GM12878 (cell line): Measurements from ENCODE around the gene PDGFD. TPM values are rescaled to one million over a fixed set of nuclear protein-coding genes. Genes with fewer than 3 reads are reported as not detected.

Experiments used
- BCL11A ChIP-seq: IDR thresholded peaks from 2 replicates; pipeline ENCODE4 v1.6.1; 2011; ENCODE audit warnings: low read depth, low read length
- EP300 ChIP-seq, 2 experiments: fragments of 150-350 bp in 1 of 2; IDR thresholded peaks; 2 replicates each; pipeline ENCODE4 v1.6.1; 2011 to 2012; ENCODE audit warnings: low read depth in 2 of 2, low read length in 2 of 2, borderline replicate concordance in 1 of 2, improper control_type of control experiment in 1 of 2, inconsistent platforms in 1 of 2; ENCODE audit not compliant: control insufficient read depth in 1 of 2
- FOXK2 ChIP-seq: fragments of 450-650 bp; IDR thresholded peaks from 2 replicates; pipeline ENCODE4 v1.6.1; 2017; ENCODE audit warnings: mild to moderate bottlenecking, moderate library complexity
- GABPA ChIP-seq: IDR thresholded peaks from 2 replicates; pipeline ENCODE4 v1.6.1; 2014; ENCODE audit warnings: antibody characterized with exemption, low read depth, mild to moderate bottlenecking, inconsistent platforms
- KLF5 ChIP-seq: fragments of 450-650 bp; IDR thresholded peaks from 2 replicates; pipeline ENCODE4 v1.6.1; 2014; ENCODE audit warnings: mild to moderate bottlenecking; ENCODE audit not compliant: partially characterized antibody
- MYB ChIP-seq: fragments of 150-350 bp; IDR thresholded peaks from 2 replicates; pipeline ENCODE4 v1.6.1; 2014; ENCODE audit warnings: mild to moderate bottlenecking, low read depth, low read length, borderline replicate concordance
- NFXL1 ChIP-seq: fragments of 450-650 bp; IDR thresholded peaks from 2 replicates; pipeline ENCODE4 v1.6.1; 2017; ENCODE audit warnings: antibody characterized with exemption, mild to moderate bottlenecking, borderline replicate concordance
- NR2C1 ChIP-seq: fragments of 450-650 bp; IDR thresholded peaks from 2 replicates; pipeline ENCODE4 v1.6.1; 2017; ENCODE audit warnings: antibody characterized with exemption, mild to moderate bottlenecking, moderate library complexity
- NR2F1 ChIP-seq: fragments of 450-650 bp; conservative IDR thresholded peaks from 2 replicates; pipeline ENCODE4 v1.6.1; 2017; ENCODE audit warnings: mild to moderate bottlenecking
- PAX5 ChIP-seq: IDR thresholded peaks from 2 replicates; pipeline ENCODE4 v1.6.1; 2011; ENCODE audit warnings: low read depth, low read length, borderline replicate concordance
- SREBF2 ChIP-seq: IDR thresholded peaks from 2 replicates; pipeline ENCODE4 v1.6.1; 2012; ENCODE audit warnings: mild to moderate bottlenecking, low read length
- SUZ12 ChIP-seq: fragments of 200-600 bp; sonication (generic); IDR thresholded peaks from one replicate; pipeline ENCODE4 v1.6.1; 2018; ENCODE audit warnings: antibody characterized with exemption, mild to moderate bottlenecking; ENCODE audit not compliant: unreplicated experiment
- TARDBP ChIP-seq: IDR thresholded peaks from 2 replicates; pipeline ENCODE4 v1.6.1; 2016; ENCODE audit warnings: borderline replicate concordance
- TCF3 ChIP-seq: IDR thresholded peaks from 2 replicates; pipeline ENCODE4 v1.6.1; 2012; ENCODE audit warnings: low read depth, mild to moderate bottlenecking, low read length, borderline replicate concordance; ENCODE audit not compliant: insufficient read depth
- ZNF207 ChIP-seq: fragments of 450-650 bp; IDR thresholded peaks from 2 replicates; pipeline ENCODE4 v1.6.1; 2014; ENCODE audit warnings: antibody characterized with exemption, mild to moderate bottlenecking, borderline replicate concordance
- ZNF384 ChIP-seq: IDR thresholded peaks from 2 replicates; pipeline ENCODE4 v1.6.1; 2012; ENCODE audit warnings: low read depth, mild to moderate bottlenecking, low read length, improper control_type of control experiment, borderline replicate concordance
- ZZZ3 ChIP-seq: IDR thresholded peaks from 2 replicates; pipeline ENCODE4 v1.6.1; 2011; ENCODE audit warnings: low read depth; ENCODE audit not compliant: control insufficient read depth, insufficient read length
- polyA plus RNA-seq, 11 experiments: library from polyadenylated mRNA; depleted of rRNA in 4 of 11; unstranded in 6 of 11; stranded (reverse) in 5 of 11; fragments of >200 nt; fragmentation: Nextera tagmentation in 4 of 11; fragmentation: Illumina TruSeq in 1 of 11; extraction: Ambion mirVana in 4 of 11; extraction: Trizol in 1 of 11; gene quantifications; 1 replicate in 1 of 11; 2 replicates in 10 of 11; pipeline versions ENCODE4 v1.2.1 to v1.2.3, GENCODE V29; 2011 to 2016; ENCODE audit warnings: inconsistent platforms in 2 of 11, missing spikeins in 2 of 11, low read depth in 1 of 11
- total RNA-seq, 4 experiments: library from RNA; depleted of rRNA in 3 of 4; stranded (reverse); fragments of >200 nt in 3 of 4; fragmentation: Illumina TruSeq in 1 of 4; extraction: Trizol in 1 of 4; gene quantifications; 2 replicates each; pipeline versions ENCODE4 v1.2.1 to v1.2.3, GENCODE V29; 2013 to 2021
- TF ChIP-seq, protein P1 (sequence below): fragments of 450-650 bp; conservative IDR thresholded peaks from 2 replicates; pipeline ENCODE4 v1.6.1; 2017; ENCODE audit warnings: mild to moderate bottlenecking, moderate library complexity
- TF ChIP-seq, protein P2 (sequence below): fragments of 450-650 bp; IDR thresholded peaks from 2 replicates; pipeline ENCODE4 v1.6.1; 2017; ENCODE audit warnings: borderline replicate concordance
- TF ChIP-seq, protein P3 (sequence below): fragments of 450-650 bp; formaldehyde crosslinking; IDR thresholded peaks from 2 replicates; pipeline ENCODE4 v1.4.0; 2020; ENCODE audit warnings: mild to moderate bottlenecking, moderate library complexity
- TF ChIP-seq, protein P4 (sequence below): IDR thresholded peaks from 2 replicates; pipeline ENCODE4 v1.6.1; 2012; ENCODE audit warnings: low read depth, low read length, improper control_type of control experiment

The PDGFD gene
- total and polyA plus RNA-seq, 10 of the 15 experiments (the other 5 are each of a cell fraction or from before 2014, with no cell fraction given) = 0.05 to 0.13 TPM; not detected in 8

DNA sequence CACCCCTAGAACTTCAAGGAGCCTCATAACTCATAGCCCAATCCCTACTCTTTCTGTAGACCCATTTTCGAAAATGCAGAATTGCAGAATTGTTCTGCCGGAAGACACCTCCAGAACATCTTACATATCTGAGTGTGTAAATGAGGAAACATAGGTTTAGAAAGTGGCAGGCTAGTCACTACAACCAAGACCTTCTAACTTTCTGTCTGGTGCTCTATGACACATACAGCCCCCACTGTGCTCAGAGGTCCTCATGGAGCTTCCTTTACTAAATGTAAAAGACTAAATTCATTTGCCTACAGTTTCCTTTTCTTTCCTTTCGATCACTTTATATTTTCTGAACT is 259.7 kb downstream of the PDGFD start (continued):
- TF ChIP-seq ZNF384 (no peak), NR2F1 (0 out of 2 replicates have a peak, but pooled peaks have one; percentile 2), NR2C1 (no peak), BCL11A (no peak), GABPA (no peak), TCF3 (no peak), KLF5 (no peak), NFXL1 (no peak), FOXK2 (no peak), EP300 (IDR thresholded peaks at IDR 0.05; ENCODE audit: borderline replicate concordance in 1 of 2, control insufficient read depth in 1 of 2, low read depth in 2 of 2, low read length in 2 of 2) (0 out of 4 replicates have a peak, but pooled peaks of 1 of the 2 experiments have one; percentile 8), ZNF207 (no peak), PAX5 (peak; percentile 2; the same call in 1 of the 2 replicates), SREBF2 (no peak), MYB (no peak), ZZZ3 (no peak), TARDBP (no peak), SUZ12 (no peak)
- TF ChIP-seq, protein P1, sequence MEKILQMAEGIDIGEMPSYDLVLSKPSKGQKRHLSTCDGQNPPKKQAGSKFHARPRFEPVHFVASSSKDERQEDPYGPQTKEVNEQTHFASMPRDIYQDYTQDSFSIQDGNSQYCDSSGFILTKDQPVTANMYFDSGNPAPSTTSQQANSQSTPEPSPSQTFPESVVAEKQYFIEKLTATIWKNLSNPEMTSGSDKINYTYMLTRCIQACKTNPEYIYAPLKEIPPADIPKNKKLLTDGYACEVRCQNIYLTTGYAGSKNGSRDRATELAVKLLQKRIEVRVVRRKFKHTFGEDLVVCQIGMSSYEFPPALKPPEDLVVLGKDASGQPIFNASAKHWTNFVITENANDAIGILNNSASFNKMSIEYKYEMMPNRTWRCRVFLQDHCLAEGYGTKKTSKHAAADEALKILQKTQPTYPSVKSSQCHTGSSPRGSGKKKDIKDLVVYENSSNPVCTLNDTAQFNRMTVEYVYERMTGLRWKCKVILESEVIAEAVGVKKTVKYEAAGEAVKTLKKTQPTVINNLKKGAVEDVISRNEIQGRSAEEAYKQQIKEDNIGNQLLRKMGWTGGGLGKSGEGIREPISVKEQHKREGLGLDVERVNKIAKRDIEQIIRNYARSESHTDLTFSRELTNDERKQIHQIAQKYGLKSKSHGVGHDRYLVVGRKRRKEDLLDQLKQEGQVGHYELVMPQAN = no peak
- TF ChIP-seq, protein P2, sequence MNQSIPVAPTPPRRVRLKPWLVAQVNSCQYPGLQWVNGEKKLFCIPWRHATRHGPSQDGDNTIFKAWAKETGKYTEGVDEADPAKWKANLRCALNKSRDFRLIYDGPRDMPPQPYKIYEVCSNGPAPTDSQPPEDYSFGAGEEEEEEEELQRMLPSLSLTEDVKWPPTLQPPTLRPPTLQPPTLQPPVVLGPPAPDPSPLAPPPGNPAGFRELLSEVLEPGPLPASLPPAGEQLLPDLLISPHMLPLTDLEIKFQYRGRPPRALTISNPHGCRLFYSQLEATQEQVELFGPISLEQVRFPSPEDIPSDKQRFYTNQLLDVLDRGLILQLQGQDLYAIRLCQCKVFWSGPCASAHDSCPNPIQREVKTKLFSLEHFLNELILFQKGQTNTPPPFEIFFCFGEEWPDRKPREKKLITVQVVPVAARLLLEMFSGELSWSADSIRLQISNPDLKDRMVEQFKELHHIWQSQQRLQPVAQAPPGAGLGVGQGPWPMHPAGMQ = no peak
- TF ChIP-seq, protein P3, sequence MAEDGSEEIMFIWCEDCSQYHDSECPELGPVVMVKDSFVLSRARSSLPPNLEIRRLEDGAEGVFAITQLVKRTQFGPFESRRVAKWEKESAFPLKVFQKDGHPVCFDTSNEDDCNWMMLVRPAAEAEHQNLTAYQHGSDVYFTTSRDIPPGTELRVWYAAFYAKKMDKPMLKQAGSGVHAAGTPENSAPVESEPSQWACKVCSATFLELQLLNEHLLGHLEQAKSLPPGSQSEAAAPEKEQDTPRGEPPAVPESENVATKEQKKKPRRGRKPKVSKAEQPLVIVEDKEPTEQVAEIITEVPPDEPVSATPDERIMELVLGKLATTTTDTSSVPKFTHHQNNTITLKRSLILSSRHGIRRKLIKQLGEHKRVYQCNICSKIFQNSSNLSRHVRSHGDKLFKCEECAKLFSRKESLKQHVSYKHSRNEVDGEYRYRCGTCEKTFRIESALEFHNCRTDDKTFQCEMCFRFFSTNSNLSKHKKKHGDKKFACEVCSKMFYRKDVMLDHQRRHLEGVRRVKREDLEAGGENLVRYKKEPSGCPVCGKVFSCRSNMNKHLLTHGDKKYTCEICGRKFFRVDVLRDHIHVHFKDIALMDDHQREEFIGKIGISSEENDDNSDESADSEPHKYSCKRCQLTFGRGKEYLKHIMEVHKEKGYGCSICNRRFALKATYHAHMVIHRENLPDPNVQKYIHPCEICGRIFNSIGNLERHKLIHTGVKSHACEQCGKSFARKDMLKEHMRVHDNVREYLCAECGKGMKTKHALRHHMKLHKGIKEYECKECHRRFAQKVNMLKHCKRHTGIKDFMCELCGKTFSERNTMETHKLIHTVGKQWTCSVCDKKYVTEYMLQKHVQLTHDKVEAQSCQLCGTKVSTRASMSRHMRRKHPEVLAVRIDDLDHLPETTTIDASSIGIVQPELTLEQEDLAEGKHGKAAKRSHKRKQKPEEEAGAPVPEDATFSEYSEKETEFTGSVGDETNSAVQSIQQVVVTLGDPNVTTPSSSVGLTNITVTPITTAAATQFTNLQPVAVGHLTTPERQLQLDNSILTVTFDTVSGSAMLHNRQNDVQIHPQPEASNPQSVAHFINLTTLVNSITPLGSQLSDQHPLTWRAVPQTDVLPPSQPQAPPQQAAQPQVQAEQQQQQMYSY (CRISPR knock-in tag) = no peak
- TF ChIP-seq, protein P4, sequence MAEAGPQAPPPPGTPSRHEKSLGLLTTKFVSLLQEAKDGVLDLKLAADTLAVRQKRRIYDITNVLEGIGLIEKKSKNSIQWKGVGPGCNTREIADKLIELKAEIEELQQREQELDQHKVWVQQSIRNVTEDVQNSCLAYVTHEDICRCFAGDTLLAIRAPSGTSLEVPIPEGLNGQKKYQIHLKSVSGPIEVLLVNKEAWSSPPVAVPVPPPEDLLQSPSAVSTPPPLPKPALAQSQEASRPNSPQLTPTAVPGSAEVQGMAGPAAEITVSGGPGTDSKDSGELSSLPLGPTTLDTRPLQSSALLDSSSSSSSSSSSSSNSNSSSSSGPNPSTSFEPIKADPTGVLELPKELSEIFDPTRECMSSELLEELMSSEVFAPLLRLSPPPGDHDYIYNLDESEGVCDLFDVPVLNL = no peak
